ENCODE data around the gene HMGCL.

GRCh38 chr1:23772854-23773242 is 52.4 kb downstream of the HMGCL start:
- no peak for TF ChIP-seq EZH2 (IDR thresholded peaks at IDR 0.05)
- TF ChIP-seq FOXP2 (optimal IDR thresholded peaks at IDR 0.05; ENCODE audit: control extremely low read depth, extremely low read length, insufficient read depth): no peak
- no peak for TF ChIP-seq POLR2AphosphoS5 (IDR thresholded peaks at IDR 0.05; ENCODE audit: borderline replicate concordance, low read depth, low read length)

All from SK-N-MC (cell line).